Right lobe of liver (tissue), 4 donors: ENCODE results near the gene MACROD2.

Experiments
- CTCF ChIP-seq, 4 donors: fragments of 200-600 bp in 3 of 4; fragments of 450-650 bp in 1 of 4; IDR thresholded peaks; one replicate each; pipeline versions ENCODE4 v1.5.1 to v1.8.0; 2016 to 2022; ENCODE audit warnings: antibody characterized with exemption in 4 of 4, mild to moderate bottlenecking in 2 of 4
- POLR2A ChIP-seq: fragments of 450-650 bp; IDR thresholded peaks from one replicate; pipeline ENCODE4 v1.6.1; 2017; ENCODE audit warnings: antibody characterized with exemption, mild to moderate bottlenecking
- donor health status: DM: no; HTN: no; CAD: no.
- donor health status: DM: no; HTN: no; CAD: no.
- donor health status: DM: no; HTN: yes; CAD: no.

DNA sequence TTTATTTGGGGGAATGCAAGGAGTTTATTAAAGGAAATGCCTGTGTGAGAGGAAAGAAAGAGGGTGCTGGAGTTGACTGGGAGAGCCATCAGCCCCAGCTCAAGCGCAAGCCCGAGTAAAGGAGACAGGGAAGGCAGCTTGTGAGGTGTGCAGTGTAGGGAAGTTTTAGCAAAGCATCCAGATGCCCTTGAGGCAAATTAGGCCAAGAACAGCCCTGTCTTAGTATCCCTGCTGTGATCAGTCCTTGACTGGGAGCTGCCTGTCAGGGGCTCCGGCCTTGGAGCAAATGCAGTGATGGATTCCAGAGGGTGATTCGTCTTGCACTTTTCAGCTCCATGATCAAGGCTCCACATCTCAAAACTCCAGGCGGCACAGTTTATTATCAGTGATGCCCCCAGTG, 2016.2 kb downstream of the MACROD2 start:
- TF ChIP-seq CTCF (IDR thresholded peaks at IDR 0.05): no peak
- no peak for TF ChIP-seq POLR2A
